Jurkat, Clone E6-1 (cell line): ENCODE results near the gene SUSD5.
"Not testable (repeated sequence)": the region's sequence is repeated elsewhere in the genome, so short reads cannot be mapped to it uniquely, and the experiment has no call there.

Experiments
- DNase-seq: peaks from one replicate; pipeline ENCODE4 v3.0.0-alpha.2; 2011; ENCODE audit warnings: low read depth, low spot score
- H3K4me3 ChIP-seq: 2 replicates; pipeline ENCODE4 v1.5.1; 2011; ENCODE audit warnings: mild to moderate bottlenecking, low read length, control low read depth, moderate library complexity

Gene SUSD5

DNA sequence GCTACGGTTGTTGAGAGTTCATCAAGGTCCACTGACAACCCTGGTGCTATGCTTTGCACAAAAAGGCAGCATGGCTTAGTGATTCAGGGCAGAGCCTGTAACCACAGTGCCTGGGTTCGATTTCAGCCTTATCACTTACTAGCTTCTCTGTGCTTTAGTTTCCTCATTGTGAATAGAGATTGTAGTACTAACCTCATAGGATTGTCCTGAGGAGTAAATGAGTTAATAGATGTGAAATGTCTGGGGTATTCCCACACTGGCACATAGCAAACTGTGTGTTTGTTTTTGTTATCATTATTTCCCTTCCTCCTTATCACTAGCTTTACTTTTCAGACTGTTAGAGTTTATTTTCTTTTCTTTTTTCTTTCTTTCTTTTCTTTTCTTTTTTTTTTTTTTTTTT is 88.5 kb downstream of the SUSD5 start:
- DNase-seq = no peak
- no peak overlapping the region for H3K4me3 ChIP-seq

DNA sequence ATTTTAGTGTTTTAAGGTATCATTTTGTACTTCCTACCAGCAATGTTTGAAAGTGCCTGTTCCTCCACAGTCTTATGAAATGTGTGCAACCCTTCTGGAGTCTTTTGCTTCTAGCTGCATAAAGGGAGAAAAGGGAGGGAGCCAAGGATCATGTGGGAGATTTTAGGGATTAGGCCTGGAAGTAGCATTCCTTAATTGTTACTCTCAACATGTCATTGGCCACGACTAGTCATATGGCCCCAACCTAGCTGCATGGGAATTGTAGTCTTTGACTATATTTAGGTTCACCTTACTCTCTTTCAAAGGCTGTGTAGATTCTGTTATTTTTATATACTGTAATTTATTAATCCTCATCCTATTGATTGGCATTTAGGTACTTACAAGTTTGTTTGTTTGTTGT is 89.9 kb downstream of the SUSD5 start:
- no peak overlapping the region for H3K4me3 ChIP-seq
- no peak for DNase-seq

DNA sequence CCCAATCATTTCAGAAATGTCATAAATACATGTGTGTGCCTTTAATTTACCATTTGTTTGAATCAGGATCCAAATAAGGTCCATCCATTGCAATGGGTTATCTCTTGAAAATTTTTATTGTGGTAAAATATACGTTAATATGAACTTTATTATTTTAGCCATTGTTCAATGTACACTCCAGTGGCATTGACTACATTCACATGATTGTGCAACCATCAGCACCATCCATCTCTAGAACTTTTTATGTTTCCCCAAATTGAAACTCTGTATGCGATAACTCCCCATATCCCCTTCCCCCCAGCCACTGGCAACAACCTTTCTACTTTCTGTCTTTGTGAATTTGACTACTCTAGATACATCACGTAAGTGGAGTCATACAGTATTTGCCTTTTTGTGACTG is 92.8 kb downstream of the SUSD5 start:
- no peak overlapping the region for H3K4me3 ChIP-seq
- no peak for DNase-seq

DNA sequence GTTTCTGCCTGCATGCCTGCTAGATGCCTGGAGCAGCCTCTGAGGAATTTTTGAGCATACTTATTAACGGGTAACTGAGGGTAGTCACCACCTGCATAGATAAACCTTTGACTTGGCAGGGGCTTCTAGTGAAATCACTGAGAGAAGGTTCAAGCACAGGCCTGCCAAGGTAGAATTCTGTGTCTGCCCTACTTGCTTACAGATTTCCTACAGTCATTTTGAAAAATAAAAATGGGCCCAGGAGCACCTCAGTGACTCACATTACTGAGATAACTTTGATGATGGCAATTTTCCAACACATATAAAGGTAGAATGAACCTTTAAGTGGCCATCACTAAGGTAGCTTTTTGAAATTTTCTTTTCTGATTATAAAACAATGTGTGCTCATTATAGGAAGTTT is 94.0 kb downstream of the SUSD5 start:
- no peak for DNase-seq
- H3K4me3 ChIP-seq = no peak overlapping the region

DNA sequence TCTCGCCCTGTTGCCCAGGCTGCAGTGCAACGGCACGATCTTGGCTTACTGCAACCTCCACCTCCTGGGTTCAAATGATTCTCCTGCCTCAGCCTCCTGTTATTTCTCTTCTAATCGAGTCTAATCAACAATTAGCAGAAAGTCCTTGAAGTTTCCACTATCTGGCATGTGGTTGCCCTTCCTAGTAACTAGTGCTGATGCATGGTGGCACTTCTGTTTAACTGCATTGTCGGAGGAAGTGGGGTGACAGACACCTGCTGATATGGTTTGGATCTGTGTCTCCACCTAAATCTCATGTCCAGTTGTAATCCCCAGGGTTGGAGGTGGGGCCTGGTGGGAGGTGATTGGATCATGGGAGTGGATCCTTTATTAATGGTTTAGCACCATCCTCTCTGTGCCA is 95.6 kb downstream of the SUSD5 start:
- H3K4me3 ChIP-seq = no peak overlapping the region
- DNase-seq = no peak

DNA sequence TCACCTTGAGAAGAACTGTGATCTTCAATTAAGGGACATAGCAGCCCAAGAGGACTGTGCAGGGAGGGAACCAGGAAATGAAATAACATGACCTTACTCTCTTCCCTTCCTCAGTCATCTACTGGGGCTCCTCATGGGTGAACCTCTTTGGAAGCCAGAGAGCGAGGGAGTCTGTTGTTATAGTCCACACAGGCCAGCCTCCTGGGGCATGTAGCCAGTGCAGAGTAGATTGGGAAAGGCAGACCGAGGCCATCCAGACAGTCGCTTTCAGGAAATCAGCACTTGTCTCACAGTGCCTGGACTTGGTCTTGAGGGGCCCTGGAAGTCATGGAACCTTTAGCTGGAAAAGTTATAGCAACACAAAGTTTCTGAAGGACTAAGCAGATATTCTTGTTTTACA is 98.7 kb downstream of the SUSD5 start:
- DNase-seq = no peak
- H3K4me3 ChIP-seq = no peak overlapping the region

DNA sequence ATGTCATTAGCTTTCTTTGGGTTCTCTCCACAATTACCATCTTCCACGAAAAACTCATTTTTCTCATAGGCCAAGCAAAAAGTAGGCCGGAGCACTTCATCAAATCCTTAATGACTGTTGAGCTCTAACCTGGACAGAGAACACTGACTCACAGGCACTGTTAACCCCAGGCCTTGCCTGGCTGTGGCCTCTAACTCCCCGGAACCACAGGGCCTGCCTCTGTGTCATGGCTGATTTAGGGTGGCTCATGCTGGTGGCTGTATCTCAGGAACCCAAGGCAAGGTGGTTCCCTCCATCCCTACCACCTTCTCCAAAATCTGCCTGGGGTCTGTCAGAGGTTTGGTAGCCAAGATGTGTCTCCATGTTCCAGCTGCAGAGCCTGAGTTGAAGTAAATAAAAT is 101.1 kb downstream of the SUSD5 start:
- DNase-seq = no peak
- no peak overlapping the region for H3K4me3 ChIP-seq

DNA sequence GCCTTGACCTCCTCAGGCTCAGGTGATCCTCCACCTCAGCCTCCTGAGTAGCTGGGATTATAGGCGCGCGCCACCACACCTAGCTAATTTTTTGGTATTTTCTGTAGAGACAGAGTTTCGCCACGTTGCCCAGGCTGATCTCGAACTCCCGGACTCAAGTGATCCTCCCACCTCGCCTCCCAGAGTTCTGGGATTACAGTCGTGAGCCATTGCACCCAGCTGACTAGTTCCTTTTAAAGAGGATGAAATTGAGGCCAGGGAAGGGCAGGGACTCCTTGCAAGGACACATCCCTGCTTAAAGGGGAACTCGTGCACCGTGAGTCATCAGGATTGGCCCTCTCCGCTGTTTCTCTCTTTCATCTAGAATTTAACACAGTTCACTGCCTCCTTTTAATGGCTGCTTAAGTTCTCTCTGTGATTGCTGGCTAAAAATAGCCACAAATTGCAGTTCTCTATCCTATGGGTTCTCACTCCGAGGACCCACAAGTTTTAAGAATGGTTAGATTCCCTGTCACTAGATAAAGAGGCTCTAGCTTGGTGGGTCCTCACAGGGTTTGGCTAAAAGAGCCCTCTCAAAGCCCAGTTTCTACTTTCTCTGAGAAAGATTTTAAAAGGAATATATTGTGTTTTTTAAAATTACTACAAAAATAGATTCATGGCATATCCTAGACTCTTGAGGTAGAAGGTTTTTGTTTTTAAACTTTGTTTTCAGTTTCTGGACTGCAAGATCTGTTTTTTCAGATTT is 103.4 kb downstream of the SUSD5 start:
- no peak for DNase-seq
- no peak overlapping the region for H3K4me3 ChIP-seq

DNA sequence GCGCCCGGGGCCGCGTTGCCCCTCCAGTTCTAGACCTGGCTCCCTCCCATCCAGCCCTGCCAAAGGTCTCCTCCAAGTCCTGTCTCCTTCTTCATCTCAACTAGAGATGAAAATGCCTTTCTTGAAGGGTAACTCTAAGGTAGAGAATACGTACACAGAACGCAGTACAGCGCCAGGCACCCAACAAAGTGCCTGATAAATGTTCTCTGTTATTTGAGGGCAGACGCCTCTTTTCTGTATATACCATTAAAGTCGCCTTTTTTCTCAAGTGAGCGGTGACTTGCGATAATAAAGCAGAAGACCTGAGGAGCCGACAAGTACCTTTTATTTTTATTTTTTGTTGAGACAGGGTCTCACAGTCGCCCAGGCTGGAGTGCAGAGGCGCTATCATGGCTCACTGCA is 104.0 kb downstream of the SUSD5 start:
- DNase-seq = no peak
- peak overlapping the region; percentile 77 for H3K4me3 ChIP-seq

DNA sequence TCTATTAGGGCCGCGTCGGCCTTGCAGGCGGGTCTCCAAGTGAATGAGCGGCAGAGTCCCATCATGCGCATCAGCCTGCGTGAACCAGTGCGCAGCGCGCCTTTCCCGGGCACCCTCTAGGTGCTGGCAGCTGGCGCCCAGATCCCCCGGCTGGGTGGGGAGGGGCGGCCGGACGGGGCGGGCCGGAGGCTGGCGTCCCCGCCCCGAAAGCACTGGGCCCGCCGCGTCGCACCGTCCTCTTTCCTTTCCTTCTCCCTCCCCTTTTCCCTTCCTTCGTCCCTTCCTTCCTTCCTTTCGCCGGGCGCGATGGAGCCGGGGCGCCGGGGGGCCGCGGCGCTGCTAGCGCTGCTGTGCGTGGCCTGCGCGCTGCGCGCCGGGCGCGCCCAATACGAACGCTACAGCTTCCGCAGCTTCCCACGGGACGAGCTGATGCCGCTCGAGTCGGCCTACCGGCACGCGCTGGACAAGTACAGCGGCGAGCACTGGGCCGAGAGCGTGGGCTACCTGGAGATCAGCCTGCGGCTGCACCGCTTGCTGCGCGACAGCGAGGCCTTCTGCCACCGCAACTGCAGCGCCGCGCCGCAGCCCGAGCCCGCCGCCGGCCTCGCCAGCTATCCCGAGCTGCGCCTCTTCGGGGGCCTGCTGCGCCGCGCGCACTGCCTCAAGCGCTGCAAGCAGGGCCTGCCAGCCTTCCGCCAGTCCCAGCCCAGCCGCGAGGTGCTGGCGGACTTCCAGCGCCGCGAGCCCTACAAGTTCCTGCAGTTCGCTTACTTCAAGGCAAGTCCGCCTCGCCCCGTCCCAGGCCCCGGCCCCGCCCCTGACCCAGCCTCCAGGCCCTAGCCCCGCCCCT is 104.6 kb downstream of the SUSD5 start, which contains the start of gene CRTAP:
TSS of gene CRTAP (plus strand) at position 243 of the 850 bp plus-strand sequence. CDS start at position 307, 64 bp downstream.
- H3K4me3 ChIP-seq = peak within 1 kb of the TSS; percentile 77
- DNase-seq = peak; percentile 83

DNA sequence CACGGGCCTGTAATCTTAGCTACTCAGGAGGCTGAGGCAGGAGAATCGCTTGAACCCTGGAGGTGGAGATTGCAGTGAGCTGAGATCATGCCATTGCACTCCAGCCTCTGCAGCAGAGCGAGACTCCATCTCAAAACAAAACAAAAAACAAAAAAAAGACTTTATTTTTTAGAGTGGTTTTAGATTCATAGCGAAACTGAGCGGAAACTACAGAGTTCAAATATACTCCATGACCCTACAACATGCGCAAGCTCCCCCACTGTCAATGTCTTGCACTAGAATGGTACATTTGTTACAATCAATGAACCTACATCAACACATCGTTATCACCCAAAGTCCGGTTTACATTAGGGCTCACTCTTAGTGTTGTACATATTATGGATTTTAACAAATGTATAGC is 107.0 kb downstream of the SUSD5 start:
- DNase-seq = no peak
- no peak overlapping the region for H3K4me3 ChIP-seq

DNA sequence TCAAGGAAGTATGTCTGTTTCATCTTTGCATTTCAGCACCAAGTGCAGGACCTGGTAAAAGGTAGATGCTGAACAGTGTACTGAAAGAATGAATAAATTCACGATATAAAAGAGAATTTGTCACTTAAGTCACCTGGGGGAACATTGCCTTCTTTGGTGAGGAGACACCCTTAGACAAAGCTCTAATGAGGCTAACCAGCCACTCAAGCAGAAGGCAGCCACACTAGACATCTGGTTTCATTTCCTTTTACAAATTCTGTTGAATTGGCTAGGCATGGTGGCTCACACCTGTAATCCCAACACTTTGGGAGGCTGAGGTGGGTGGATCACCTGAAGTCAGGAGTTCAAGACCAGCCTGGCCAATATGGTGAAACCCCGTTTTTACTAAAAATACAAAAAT is 111.8 kb downstream of the SUSD5 start:
- not testable (repeated sequence) for DNase-seq

DNA sequence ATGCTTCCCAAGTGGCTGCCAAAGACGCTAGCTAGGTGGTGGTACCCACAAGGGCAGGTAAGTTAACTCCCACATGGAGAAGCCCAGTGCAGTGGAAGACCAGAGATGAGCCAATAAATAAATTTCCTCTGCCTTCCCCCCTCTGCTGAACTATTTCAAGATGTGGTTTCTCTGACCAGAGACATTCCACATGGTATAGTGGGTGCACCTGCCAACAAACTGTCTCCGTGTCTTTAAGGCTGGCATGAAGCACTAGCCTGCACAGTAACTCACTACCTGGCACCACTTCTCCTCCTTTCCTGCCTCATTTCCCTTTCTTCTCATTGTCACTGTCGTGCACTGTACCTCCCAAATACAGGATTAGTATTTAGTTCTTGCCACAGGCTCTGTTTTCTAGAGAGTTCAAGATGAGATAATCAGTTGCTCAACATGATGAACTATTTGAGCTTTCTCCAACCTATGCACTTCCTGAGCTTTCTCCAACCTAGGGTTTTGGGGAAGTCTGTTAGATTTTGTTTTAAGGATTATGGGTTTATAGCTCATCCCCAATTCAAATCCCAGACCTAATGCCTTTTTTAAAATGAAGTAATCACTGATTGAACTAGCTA is 113.2 kb downstream of the SUSD5 start:
- no peak for DNase-seq
- H3K4me3 ChIP-seq = no peak overlapping the region

More for the DNA sequence above, 111.8 kb downstream of the SUSD5 start:
- not testable (repeated sequence) for H3K4me3 ChIP-seq

DNA sequence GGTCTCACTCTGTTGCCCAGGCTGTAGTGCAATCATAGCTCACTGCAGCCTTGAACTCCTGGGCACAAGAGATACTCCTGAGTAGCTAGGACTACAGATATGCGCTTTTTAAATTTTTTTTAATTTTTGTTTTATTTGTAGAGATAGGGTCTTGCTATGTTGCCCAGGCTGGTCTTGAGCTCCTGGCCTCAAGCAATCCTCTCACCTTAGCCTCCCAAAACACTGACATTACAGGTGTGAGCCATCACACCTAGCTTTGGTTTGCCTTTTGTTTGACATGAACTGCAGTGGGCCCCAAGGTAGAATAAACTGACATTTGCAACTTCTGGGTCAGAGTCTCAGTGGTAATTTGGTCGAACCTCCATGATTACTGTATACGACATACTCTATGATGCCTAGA is 113.8 kb downstream of the SUSD5 start:
- no peak for DNase-seq
- no peak overlapping the region for H3K4me3 ChIP-seq

DNA sequence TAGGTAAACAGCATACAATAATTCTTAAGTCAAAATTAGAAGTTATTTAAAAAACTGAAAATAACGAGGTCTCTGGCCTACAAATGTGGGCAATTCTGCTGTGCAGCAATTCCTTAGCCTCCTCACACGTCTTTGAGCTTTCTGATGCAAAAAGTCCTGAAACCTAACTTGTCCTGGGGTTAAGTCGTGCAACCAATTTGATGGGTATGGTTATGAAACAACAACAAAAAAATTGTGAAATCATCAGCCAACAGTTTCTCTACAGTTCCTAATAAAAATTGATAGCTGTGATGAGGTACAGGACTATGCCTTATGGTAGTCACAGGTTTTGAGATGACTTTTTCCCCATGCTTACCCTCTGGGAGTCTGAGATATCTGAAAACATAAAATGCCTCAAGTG is 115.1 kb downstream of the SUSD5 start:
- no peak for DNase-seq
- no peak overlapping the region for H3K4me3 ChIP-seq

DNA sequence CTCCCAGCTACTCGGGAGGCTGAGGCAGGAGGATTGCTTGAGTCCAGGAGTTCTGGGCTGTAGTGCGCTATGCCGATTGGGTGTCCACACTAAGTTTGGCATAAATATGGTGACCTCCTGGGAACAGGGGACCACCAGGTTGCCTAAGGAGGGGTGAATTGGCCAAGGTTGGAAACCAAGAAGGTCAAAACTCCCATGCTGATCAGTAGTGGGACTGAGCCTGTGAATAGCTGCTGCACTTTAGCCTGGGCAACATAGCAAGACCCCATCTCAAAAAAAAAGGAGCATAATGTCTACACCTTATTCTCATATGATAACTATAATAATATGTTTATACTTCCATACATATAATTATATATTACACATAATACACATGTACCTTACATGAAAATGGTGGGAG is 115.6 kb downstream of the SUSD5 start:
- H3K4me3 ChIP-seq = no peak overlapping the region
- no peak for DNase-seq

DNA sequence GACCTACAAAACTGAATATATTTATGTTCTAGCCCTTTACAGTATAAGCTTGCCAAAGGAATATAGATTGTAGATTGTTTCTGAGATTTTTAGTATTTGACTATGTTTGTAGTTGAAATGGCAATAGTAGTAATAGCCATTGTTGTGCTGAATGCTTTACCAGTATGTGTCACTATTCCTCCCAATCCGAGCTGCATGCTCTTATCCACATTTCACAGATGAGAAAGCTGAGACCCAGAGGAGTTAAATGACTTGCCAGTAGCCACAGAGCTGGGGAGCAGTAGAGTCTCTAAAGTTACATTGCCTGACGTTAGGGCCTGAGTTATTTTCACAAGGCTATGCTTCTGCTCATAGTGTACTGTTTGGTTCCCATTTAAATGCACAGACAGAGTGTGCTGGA is 118.4 kb downstream of the SUSD5 start:
- H3K4me3 ChIP-seq = no peak overlapping the region
- no peak for DNase-seq
